ENCODE results near the gene MED14.

Gene MED14

DNA sequence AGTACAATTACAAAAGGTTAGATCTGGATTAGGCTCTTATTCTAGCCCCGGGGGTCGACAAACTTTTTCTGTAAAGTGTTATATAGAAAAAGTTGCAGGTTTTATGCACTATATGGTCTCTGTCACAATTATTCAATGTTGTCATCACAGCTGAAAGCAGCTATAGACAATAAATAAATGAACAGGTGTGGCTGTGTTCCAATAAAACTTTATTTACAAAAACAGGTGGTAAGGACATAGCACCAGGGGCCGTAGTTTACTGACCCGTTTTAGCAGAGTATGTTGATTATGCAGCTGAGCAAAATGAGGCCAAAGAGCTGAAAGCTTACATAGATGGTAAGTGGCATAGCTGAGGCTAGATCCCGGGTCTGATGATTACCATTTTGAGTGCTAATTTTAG is 75.0 kb downstream of the MED14 start:
- TF ChIP-seq CTCF (IDR thresholded peaks at IDR 0.05) = no peak
- Histone ChIP-seq H3K9me3 (ENCODE audit: control insufficient read depth, low read length) (no peaks in the 10 kb centered on the region), H3K9ac (no peak overlapping the region), H2AFZ (no peak overlapping the region), H3K4me1 (no peaks in the 10 kb centered on the region), H3K4me2 (ENCODE audit: low read length) (no peak overlapping the region), H3K27ac (no peak overlapping the region), H3K79me2 (no peaks in the 10 kb centered on the region), H3K4me3 (ENCODE audit: low read depth, low read length) (no peak overlapping the region), H3K27me3 (ENCODE audit: control insufficient read depth, insufficient read depth, low read length) (no peaks in the 10 kb centered on the region), H3K36me3 (ENCODE audit: control insufficient read depth, insufficient read depth, low read length) (no peaks in the 10 kb centered on the region)

- Histone ChIP-seq H3K4me1 (no peaks in the 10 kb centered on the region), H2AFZ (no peak overlapping the region), H3K27me3 (ENCODE audit: control insufficient read depth, insufficient read depth, low read length) (no peaks in the 10 kb centered on the region), H3K9me3 (ENCODE audit: control insufficient read depth, low read length) (no peaks in the 10 kb centered on the region), H3K79me2 (no peaks in the 10 kb centered on the region), H3K4me2 (ENCODE audit: low read length) (no peak overlapping the region), H3K27ac (no peak overlapping the region), H3K9ac (no peak overlapping the region), H3K4me3 (ENCODE audit: low read depth, low read length) (no peak overlapping the region), H3K36me3 (ENCODE audit: control insufficient read depth, insufficient read depth, low read length) (no peaks in the 10 kb centered on the region)
- TF ChIP-seq CTCF (IDR thresholded peaks at IDR 0.05) = no peak
Observed at GRCh38 chrX:40653535-40653934, 81.8 kb downstream of the MED14 start.

DNA sequence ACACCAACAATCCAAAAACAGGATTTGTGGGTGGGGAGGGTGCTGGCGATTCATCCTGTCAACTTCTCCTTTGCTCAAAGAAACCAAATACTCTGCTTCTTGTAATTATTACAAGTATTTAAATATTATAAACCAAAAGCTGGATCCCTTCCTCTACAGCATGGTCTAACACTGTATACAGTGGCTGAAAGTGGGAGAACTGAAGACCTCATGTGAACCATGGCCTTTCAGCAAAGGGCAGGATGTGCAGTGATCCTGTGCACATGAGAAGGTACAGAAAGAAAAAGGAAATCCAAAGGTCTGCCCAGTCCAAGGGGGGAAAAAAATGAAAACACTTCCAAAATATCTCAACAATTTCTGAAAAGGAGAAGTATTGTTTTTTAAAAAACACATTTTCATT is 82.7 kb downstream of the MED14 start:
- TF ChIP-seq CTCF (IDR thresholded peaks at IDR 0.05) = no peak
- Histone ChIP-seq H3K27ac (no peak overlapping the region), H3K36me3 (ENCODE audit: control insufficient read depth, insufficient read depth, low read length) (no peaks in the 10 kb centered on the region), H3K4me2 (ENCODE audit: low read length) (no peak overlapping the region), H3K27me3 (ENCODE audit: control insufficient read depth, insufficient read depth, low read length) (no peaks in the 10 kb centered on the region), H3K9ac (no peak overlapping the region), H3K79me2 (no peaks in the 10 kb centered on the region), H3K4me3 (ENCODE audit: low read depth, low read length) (no peak overlapping the region), H2AFZ (no peak overlapping the region), H3K9me3 (ENCODE audit: control insufficient read depth, low read length) (no peaks in the 10 kb centered on the region), H3K4me1 (no peaks in the 10 kb centered on the region)

DNA sequence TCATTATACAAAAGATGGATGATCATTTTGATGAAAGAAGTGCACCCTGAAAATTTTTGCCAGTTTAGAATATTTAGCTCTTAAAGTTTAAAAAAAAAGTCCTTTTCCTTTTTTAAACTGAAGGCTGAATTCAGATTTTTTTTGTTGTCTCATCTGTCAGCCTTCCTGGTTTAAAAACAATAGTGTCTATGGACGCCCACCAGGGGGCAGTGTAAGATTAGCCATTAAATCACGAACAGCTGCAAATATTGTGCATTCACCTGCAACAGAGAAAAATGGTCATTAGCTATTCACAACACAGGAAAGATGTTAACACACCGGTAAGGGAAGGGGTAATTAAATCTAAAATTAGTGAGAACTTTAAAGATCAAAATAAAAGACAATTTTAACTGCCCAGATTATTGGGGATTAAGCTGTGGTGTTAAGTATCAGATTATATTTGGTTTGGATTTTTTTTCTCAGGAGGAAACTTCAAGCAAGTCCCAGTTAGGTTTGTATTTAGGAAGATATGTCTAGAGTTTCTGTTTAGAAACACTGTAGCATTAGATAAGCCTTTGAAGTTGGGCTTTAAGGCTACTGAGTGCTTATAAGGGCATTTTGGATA is 83.6 kb downstream of the MED14 start:
- no peak overlapping the region for H2AFZ ChIP-seq
- no peaks in the 10 kb centered on the region for H3K79me2 ChIP-seq
- H3K9me3 ChIP-seq (ENCODE audit: control insufficient read depth, low read length) = no peaks in the 10 kb centered on the region
- H3K4me3 ChIP-seq (ENCODE audit: low read depth, low read length) = no peak overlapping the region
- H3K4me2 ChIP-seq (ENCODE audit: low read length) = no peak overlapping the region
- no peaks in the 10 kb centered on the region for H3K27me3 ChIP-seq (ENCODE audit: control insufficient read depth, insufficient read depth, low read length)
- peak; percentile 72 for TF ChIP-seq CTCF (IDR thresholded peaks at IDR 0.05)
- no peak overlapping the region for H3K9ac ChIP-seq
- no peak overlapping the region for H3K27ac ChIP-seq
- no peaks in the 10 kb centered on the region for H3K4me1 ChIP-seq
- H3K36me3 ChIP-seq (ENCODE audit: control insufficient read depth, insufficient read depth, low read length) = no peaks in the 10 kb centered on the region

Measured in parathyroid adenoma (tissue), 2 donors.